Stimulated activated CD4-positive, alpha-beta T cell treated with anti-CD3 and anti-CD28 coated beads, Interleukin-15, amount 100 ng/mL, for 1 hour (primary cell): ENCODE results near the gene SDK1.

Source experiments
- DNase-seq, 2 donors: peaks; one replicate each; pipeline ENCODE4 v3.0.0-alpha.2; 2020; ENCODE audit warnings: low read depth in 1 of 2, low spot score in 1 of 2

The SDK1 gene

DNA sequence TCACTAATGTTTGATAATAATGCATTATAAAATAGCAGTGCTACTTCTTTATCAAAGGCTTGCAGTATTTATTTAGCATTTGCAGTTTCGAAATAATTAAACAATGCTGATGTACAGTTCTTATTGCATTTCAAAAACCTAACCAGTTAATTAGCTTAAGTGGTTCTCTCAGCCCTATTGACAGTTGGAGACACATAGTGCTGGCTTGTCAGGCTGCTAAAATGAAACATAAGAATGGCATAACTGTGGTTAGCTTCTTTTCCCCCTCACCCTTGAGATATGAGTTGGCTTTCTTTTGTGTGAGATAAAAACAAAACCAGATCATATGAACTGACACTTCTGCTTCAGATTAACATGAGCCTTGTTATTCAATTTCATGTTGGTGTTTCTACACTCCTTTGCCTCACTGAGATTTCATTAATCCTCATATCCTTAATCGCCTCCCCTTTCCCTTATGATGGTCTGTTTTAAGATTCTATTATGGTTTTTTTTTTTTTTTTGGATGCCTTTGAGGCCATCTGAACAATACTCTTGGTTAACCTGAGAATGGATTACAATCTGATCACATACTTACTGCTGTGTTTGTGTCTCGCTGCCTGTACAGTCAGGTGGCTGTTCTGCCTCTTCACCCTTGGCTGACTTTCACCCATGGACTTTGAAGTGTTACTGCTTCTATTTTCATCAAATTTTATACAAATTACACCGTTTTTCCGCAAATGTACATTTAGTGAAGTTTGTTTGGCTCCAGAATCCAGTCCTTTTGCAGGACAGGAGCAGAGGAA lies 108.0 kb downstream of the SDK1 start:
- no peak for DNase-seq

- DNase-seq, result no peak
Observed at GRCh38 chr7:3412871-3413270, 111.8 kb downstream of the SDK1 start.

DNA sequence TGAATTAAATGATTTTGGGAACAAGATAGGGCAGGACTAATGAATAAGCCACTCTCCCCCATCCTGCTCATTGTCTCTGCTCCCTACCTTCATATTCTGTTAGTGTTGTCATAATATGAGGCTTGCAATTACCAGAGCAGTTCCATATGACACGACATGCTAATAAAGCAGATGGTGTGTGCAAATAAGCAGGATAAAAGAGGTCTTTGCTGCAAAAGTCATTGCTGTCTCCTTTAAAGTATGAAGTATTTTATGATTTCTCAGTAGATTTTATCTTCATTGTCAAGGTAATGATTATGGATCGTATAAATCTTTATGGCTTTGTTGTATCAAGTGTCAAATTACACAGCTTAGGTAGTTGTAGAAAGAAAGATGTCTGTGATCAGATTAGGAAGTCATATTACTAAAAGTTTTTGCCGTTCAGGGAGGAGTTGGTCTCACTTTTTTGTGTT lies 114.8 kb downstream of the SDK1 start:
- no peak for DNase-seq

- no peak for DNase-seq
Observed at GRCh38 chr7:3416453-3416852, 115.4 kb downstream of the SDK1 start.

DNA sequence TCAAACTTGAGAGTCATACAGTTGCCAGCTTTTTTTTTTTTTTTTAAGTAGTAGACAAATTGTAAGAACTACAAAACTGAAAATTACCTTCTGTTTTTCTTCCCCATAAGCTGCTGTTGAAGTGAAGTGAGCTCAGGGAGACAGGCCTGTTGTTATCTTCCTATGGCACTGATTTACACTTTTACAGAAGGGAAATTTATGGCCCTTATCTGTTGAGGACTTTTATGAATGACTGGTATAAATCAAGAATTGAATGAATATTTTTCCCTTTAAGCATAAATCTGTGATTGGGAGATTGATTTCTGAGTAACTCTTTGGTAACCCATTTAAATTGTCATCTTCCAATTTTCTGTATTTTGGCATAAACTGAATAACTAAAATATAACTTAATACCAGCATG lies 124.0 kb downstream of the SDK1 start:
- no peak for DNase-seq

DNA sequence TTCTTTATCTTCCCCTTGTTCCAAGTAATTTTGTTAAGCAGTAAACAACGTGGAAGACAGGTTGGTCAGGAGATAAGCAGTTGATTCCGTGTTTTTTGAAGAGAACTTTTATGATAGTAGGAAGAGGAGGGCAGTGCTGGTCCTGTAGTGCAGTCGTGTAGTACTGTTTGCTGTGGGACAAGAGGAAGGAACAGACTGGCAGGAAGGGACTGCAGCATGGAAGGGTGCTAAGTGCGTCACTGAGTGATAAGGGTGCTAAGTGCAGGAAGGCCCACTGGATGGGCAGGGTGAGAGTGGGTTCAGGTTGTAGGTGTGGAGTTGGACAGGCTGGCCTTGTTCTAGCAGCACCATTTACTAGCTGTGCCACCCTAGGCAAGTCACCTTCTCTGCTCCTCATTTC lies 125.0 kb downstream of the SDK1 start:
- no peak for DNase-seq

DNA sequence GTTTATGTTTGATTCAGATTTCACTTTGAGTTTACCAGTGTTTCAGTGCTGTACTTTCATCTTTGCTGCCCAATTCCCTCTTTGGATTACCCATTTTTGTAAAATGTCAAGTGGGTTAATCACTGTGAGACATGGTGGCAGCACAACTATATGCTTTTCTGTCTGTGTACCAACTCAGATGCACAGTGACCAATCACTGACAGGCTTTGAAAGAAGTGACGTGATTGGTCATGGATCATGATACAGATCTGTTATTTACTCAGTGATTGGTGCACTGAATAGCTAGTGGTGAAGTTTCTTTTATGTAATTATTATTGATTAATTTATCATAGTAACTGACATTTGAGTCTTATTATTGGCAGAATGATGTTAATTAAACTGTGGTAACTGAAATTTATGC lies 126.9 kb downstream of the SDK1 start:
- no peak for DNase-seq

DNA sequence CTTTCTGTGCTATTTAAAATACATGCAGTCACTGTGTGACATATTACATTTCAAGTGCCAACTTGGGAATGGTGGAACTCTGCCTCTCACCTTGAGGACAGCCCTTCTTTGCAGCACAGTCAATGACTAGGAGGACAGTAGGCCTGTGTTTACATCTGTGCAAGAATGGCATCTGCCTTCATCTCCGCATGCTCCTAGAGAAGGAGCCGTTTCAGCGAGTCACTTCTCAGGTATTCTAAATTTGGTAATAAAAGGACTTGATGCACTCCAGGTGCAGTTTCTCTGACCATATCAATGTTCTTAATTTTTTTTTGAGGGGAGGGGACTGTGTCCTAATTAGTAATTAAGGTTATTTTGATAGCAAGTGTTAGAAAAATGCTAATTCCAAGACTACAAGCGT lies 128.9 kb downstream of the SDK1 start:
- no peak for DNase-seq

DNA sequence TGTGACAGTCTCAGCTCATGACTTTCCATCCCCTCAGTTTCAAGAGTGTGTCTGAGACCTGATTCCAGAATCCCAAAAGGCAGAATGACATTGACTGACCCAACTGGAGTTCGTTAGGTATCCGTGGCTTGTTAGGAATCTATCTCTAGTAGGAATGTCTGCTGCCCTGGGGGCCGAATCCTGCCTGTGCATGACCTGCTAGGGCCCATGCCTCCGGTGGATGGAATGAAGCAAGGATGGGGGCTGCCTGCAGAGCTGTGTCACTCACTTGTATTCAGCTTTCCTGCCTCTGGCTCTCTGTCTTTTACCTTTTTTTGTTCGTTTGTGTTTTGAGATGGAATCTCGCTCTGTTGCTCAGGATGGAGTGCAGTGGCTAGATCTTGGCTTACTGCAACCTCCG lies 129.5 kb downstream of the SDK1 start:
- no peak for DNase-seq

DNA sequence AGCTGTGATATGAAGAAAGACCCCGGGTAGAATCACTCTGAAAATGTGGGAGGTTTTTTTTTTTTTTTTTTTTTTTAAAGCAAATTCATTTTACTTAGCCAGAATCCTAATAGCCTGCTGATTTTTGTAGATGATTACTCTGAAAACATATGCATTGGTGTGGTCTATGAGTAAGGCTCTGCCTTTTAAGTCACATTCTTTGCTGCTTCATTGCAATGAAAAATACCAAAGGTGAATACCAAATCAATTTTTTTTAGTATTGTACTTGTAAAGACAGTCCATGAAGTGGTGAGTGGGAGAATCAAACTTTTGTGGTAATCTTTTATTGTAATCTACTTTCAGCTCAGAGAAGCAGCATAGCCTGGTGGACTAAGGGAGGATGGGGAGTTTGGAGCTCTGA lies 130.3 kb downstream of the SDK1 start:
- DNase-seq, result no peak

DNA sequence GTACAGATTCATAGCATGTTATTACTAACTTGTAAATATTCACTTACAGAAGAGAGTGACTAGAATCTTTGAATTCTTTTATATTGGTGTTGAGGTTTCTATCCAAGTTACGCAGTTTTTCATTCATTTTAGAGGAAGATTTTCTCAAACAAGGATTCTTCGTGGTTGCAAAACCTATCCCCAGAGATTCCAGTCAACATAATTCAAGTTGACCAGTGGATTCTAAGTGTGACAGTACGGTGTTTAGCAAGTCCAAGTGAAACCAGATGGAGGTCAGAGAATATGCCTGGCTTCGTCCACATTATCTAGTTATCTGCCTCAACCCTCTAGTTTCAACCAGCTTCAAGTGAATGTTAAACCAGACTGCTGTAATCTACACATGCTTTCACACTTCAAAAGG lies 131.9 kb downstream of the SDK1 start:
- no peak for DNase-seq

- no peak for DNase-seq
Observed at GRCh38 chr7:3434611-3435010, 133.6 kb downstream of the SDK1 start.

GRCh38 chr7:3436112-3436511 lies 135.1 kb downstream of the SDK1 start:
- DNase-seq, result no peak

DNA sequence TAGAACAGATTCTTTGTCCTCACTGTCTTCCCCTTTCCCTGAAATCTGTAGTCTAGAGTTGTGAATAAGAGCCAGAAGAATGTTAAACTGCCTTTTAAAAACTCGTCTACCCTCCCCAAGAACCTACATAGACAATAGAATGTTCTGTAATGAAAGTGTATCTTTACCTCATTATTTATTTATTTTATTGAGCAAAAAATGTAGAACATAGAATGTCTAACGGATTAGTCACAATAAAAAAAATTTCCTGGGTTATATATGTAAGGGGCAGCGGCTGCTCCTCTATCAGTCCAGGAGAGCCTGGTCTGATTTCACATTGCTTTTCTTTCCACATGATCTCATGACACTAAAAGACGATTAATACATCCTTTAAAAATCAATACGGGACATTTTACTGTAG lies 135.7 kb downstream of the SDK1 start:
- DNase-seq, result no peak

DNA sequence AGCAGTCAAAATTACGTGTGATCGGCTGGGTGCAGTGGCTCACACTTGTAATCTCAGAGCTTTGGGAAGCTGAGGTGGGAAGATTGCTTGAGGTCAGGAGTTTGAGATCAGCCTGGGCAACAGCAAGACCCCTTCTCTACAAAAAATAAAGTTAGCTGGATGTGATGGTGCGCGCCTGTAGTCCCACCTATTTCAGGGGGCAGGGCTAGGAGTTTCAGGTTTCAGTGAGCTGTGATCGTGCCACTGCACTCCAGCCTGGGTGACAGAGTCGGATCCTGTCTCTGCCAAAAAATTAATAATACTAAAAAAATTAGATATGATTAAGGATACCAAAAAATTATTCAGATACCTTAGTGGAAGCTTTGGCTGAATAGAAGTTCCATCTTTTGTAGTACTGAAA lies 136.4 kb downstream of the SDK1 start:
- no peak for DNase-seq

DNA sequence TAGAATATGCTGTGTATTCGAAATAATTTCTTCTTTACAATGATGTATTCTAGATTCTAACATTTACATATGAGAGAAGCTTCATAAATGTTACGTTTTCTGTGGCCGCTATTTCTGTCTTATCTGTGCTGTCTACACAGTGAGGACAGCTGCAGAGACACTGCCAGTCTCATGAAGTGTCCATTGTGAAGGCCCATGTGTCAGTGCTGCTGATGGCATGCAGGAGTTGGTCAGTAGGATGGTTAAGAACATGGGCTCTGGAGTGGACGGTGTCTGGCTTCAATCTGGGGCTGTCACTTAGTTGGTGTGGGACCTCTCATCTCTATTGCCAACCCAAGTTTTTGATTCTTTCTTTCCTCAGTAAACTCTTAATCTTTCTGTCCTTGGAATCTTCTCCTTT lies 137.3 kb downstream of the SDK1 start:
- no peak for DNase-seq

DNA sequence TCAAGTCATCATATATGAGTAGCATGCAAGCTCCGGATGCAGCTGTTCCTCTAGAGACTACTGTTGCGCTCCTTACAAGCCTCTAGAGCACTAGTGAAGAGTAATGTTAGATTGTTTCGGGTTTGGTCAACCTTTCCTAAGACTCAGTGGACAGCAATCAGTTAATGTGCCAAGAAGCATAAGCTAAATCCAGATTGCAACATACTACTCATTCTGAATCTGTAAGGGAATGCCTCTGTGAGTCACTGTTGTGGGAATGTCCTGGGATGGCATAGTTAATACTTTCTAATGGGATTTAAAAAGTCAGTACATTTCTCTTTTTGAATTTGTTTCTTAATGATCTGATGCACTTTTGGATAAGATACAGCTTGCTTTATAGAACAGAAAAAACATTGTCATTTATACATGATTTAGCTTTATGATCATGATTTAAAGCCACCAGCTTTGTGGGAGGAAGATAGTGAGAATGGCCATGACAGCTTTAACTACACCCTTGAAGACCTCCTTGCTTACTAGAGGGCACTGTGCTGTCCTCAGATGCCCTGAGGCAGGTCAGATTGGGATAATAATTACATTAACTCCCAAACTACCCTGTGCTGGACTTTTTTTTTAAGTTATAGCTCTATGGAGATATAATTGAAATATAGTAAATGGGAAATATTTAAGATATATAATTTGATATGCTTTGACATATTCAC lies 138.4 kb downstream of the SDK1 start:
- DNase-seq, result no peak

- no peak for DNase-seq
Observed at GRCh38 chr7:3440509-3440908, 139.5 kb downstream of the SDK1 start.

GRCh38 chr7:3443716-3444115 lies 142.7 kb downstream of the SDK1 start:
- DNase-seq, result no peak

- no peak for DNase-seq
Observed at GRCh38 chr7:3446786-3447185, 145.7 kb downstream of the SDK1 start.

- DNase-seq, result no peak
Observed at GRCh38 chr7:3451701-3452100, 150.6 kb downstream of the SDK1 start.

- DNase-seq, result no peak
Observed at GRCh38 chr7:3453398-3453797, 152.3 kb downstream of the SDK1 start.
